GM18519 (cell line): ENCODE results near the gene GRID2IP.

Experiments used
- ATAC-seq: cut with Tn5 transposase; IDR thresholded peaks from one replicate; pipeline ENCODE4 v1.9.1; 2021; ENCODE audit warnings: mild to moderate bottlenecking, moderate library complexity; ENCODE audit not compliant: unreplicated experiment, low FRiP score

GRID2IP gene

GRCh38 chr7:6528401-6529130 is 22.7 kb downstream of the GRID2IP start:
- no peak for ATAC-seq

GRCh38 chr7:6526997-6527378 is 24.3 kb downstream of the GRID2IP start:
- no peak for ATAC-seq

- no peak for ATAC-seq
Measured at GRCh38 chr7:6520163-6520981, 30.9 kb downstream of the GRID2IP start.

- no peak for ATAC-seq
Measured at GRCh38 chr7:6516387-6516983, 34.8 kb downstream of the GRID2IP start.

- no peak for ATAC-seq
Measured at GRCh38 chr7:6513541-6513940, 37.7 kb downstream of the GRID2IP start.

- ATAC-seq, result no peak
Measured at GRCh38 chr7:6512892-6513291, 38.4 kb downstream of the GRID2IP start.

- no peak for ATAC-seq
Measured at GRCh38 chr7:6510476-6511133, 40.7 kb downstream of the GRID2IP start.

GRCh38 chr7:6508950-6509349 is 42.3 kb downstream of the GRID2IP start:
- no peak for ATAC-seq

- no peak for ATAC-seq
Measured at GRCh38 chr7:6508539-6508938, 42.7 kb downstream of the GRID2IP start.

GRCh38 chr7:6507906-6508305 is 43.4 kb downstream of the GRID2IP start:
- no peak for ATAC-seq

- ATAC-seq, result no peak
Measured at GRCh38 chr7:6505685-6506559, 45.3 kb downstream of the GRID2IP start.

GRCh38 chr7:6504996-6505395 is 46.3 kb downstream of the GRID2IP start:
- ATAC-seq, result no peak

- ATAC-seq, result no peak
Measured at GRCh38 chr7:6502886-6503285, 48.4 kb downstream of the GRID2IP start.

- no peak for ATAC-seq
Measured at GRCh38 chr7:6501586-6502564, 49.4 kb downstream of the GRID2IP start.

- ATAC-seq, result no peak
Measured at GRCh38 chr7:6500691-6501090, 50.6 kb downstream of the GRID2IP start.

GRCh38 chr7:6497994-6498393 is 53.3 kb downstream of the GRID2IP start:
- ATAC-seq, result no peak

GRCh38 chr7:6497637-6497905 is 53.7 kb downstream of the GRID2IP start:
- ATAC-seq, result no peak

GRCh38 chr7:6496842-6497636 is 54.2 kb downstream of the GRID2IP start:
- no peak for ATAC-seq
